RWPE1 (cell line): ENCODE results near the gene MCAM.

Experiments used
- CTCF ChIA-PET: fragments of 350-600 bp; sonication (Branson Sonifier 250); formaldehyde crosslinking; extraction: SDS; loops from one replicate; lab custom pipeline; 2021; lab: Yijun Ruan, JAX
- POLR2A ChIA-PET: fragments of 400-600 bp; formaldehyde crosslinking; extraction: SDS; loops from one replicate; lab custom pipeline; 2020; ENCODE audit warnings: antibody characterized with exemption; ENCODE audit not compliant: low non-redundant PET; lab: Yijun Ruan, JAX
- DNase-seq: peaks from one replicate; pipeline ENCODE4 v3.0.0; 2012; ENCODE audit warnings: low spot score
- H3K27ac ChIP-seq: fragments of 450-650 bp; 2 replicates; pipeline ENCODE4 v1.5.1; 2017
- CTCF ChIP-seq: fragments of 450-650 bp; conservative IDR thresholded peaks from 2 replicates; pipeline ENCODE4 v1.5.1; 2017; ENCODE audit warnings: low read depth, mild to moderate bottlenecking

MCAM gene

GRCh38 chr11:119316729-119317591 is at the start of gene MCAM:
MCAM (minus strand) TSS chr11:119317130; CDS start chr11:119317101, 29 bp downstream.
- DNase-seq: no peak
- no peak for TF ChIP-seq CTCF
- H3K27ac ChIP-seq: peak within 1 kb of the TSS; percentile 91
- POLR2A ChIA-PET: interaction anchor here (0.6 kb wide), 1 partner anchor 128 kb away, joined by 3 read pairs; no protein-coding TSS in a partner anchor
- CTCF ChIA-PET: interaction anchor here (0.6 to 2.0 kb wide), 6 partner anchors 21 to 280 kb away, joined by 3 to 5 read pairs (median 4); no protein-coding TSS in a partner anchor

GRCh38 chr11:119365071-119365591 is 48.2 kb upstream of the MCAM start:
- H3K27ac ChIP-seq: peak overlapping the region; percentile 100
- ChIA-PET POLR2A (no interaction called here), CTCF (interaction anchor here (0.7 to 1.6 kb wide), 6 partner anchors 9 to 204 kb away, joined by 3 to 12 read pairs (median 4); no protein-coding TSS in a partner anchor)
- no peak for DNase-seq
- no peak for TF ChIP-seq CTCF

GRCh38 chr11:119363851-119364590 is 47.1 kb upstream of the MCAM start:
- ChIA-PET POLR2A (no interaction called here), CTCF (interaction anchor here (0.6 to 1.6 kb wide), 7 partner anchors 8 to 203 kb away, joined by 3 to 12 read pairs (median 4); no protein-coding TSS in a partner anchor)
- H3K27ac ChIP-seq: peak overlapping the region; percentile 100
- TF ChIP-seq CTCF: no peak
- DNase-seq: peak; percentile 61

GRCh38 chr11:119363081-119363850 is 46.3 kb upstream of the MCAM start:
- DNase-seq: no peak
- peak overlapping the region; percentile 100 for H3K27ac ChIP-seq
- ChIA-PET POLR2A (no interaction called here), CTCF (interaction anchor here (0.6 to 2.6 kb wide), 5 partner anchors 8 to 364 kb away, joined by 3 to 14 read pairs (median 8); partner anchors contain the start of gene USP2)
- TF ChIP-seq CTCF: no peak

- ChIA-PET CTCF (interaction anchor here (0.6 to 2.6 kb wide), 6 partner anchors 9 to 365 kb away, joined by 3 to 14 read pairs (median 9); partner anchors contain the start of genes C1QTNF5 and USP2), POLR2A (no interaction called here)
- peak overlapping the region; percentile 100 for H3K27ac ChIP-seq
- TF ChIP-seq CTCF: no peak
- DNase-seq: no peak
These were observed 45.8 kb upstream of the MCAM start for GRCh38 chr11:119362741-119363080.
